Suprapubic skin (tissue), 4 donors: Measurements from ENCODE around the gene SULT1A1.

Experiments
- CTCF ChIP-seq, 2 donors: fragments of 200-600 bp in 1 of 2; fragments of 450-650 bp in 1 of 2; sonication (generic) in 1 of 2; IDR thresholded peaks; one replicate each; pipeline ENCODE4 v1.5.1; 2016 to 2019; ENCODE audit warnings: antibody characterized with exemption in 2 of 2, mild to moderate bottlenecking in 1 of 2, moderate library complexity in 1 of 2
- EP300 ChIP-seq: sonication (generic); formaldehyde crosslinking; IDR thresholded peaks from one replicate; pipeline ENCODE4 v1.6.1; 2017; ENCODE audit warnings: antibody characterized with exemption
- POLR2AphosphoS5 ChIP-seq, 3 donors: sonication (generic); formaldehyde crosslinking; IDR thresholded peaks; one replicate each; pipeline ENCODE4 v1.6.1; 2017; ENCODE audit warnings: antibody characterized with exemption in 3 of 3

DNA sequence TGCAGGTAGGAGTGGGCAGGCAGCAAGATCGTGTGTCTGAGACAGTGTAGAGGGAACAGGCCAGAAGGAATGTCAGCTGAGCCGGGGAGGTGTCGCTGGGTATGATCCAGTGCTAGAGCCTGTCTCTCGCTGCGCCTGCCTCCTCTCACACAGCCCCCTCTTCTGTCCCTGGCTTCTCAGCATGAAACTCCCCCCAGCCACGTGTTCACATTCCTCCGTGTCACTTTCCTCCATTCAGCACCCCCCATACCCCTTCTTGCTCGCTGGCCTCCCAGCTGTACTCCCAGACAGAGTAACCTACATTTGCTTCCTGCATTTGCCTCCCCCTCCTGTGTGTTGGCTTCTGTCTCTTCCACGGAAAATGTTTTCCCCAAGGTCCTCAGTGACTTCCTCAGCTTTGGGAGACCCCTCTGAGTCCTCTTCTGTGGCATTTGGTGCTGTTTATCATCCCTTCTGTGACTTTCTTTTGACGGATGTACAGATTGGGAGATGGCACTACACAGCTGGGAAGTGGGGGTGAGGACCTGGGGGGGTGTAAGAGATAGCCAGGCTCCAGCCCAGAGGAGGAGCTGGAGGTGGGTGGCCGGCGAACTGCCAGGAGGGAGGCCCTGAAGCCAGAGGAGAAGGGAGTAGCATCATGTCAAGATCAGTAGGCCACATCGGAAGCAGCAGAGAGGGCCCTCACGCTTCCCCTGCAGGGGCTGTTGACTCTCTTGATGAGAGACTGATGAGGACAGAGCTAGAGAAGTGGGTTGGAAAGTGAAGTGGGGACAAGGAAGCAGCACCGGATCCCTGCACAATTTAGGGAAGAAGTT is 36.9 kb downstream of the SULT1A1 start:
- TF ChIP-seq EP300 (no peak), CTCF (IDR thresholded peaks at IDR 0.05) (no peak), POLR2AphosphoS5 (IDR thresholded peaks at IDR 0.05) (no peak)
